Measurements from ENCODE around the gene FOXN4. TPM values are rescaled to one million over a fixed set of nuclear protein-coding genes. Genes with fewer than 3 reads are reported as not detected.

The FOXN4 gene
- total RNA-seq, 1 donor from 2014 or later = not detected

DNA sequence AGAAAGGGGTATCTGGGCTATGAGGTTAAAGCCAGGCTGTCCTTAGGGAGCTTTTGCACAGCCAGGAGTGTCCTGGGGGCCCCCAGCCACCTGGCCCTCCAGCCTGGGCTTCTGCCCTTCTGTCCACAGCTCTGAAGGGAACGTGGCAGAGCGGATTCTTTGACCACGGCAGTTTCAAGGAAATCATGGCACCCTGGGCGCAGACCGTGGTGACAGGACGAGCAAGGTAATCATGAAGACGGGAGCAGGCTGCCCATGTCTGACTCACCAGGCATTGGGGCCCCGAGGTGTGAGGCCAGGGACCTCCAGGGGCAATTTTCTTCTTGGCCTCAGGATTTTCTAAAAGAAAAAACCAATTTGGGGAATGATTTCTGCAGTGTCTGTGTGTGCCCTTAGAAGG, 53.1 kb downstream of the FOXN4 start:
- Histone ChIP-seq H3K36me3 (peaks cover 71% of the 10 kb centered on the region), H3K27ac (no peak overlapping the region), H3K27me3 (no peaks in the 10 kb centered on the region), H3K4me1 (no peaks in the 10 kb centered on the region), H3K4me3 (no peak overlapping the region), H3K9me3 (peaks cover 7% of the 10 kb centered on the region)
- TF ChIP-seq, protein P1, sequence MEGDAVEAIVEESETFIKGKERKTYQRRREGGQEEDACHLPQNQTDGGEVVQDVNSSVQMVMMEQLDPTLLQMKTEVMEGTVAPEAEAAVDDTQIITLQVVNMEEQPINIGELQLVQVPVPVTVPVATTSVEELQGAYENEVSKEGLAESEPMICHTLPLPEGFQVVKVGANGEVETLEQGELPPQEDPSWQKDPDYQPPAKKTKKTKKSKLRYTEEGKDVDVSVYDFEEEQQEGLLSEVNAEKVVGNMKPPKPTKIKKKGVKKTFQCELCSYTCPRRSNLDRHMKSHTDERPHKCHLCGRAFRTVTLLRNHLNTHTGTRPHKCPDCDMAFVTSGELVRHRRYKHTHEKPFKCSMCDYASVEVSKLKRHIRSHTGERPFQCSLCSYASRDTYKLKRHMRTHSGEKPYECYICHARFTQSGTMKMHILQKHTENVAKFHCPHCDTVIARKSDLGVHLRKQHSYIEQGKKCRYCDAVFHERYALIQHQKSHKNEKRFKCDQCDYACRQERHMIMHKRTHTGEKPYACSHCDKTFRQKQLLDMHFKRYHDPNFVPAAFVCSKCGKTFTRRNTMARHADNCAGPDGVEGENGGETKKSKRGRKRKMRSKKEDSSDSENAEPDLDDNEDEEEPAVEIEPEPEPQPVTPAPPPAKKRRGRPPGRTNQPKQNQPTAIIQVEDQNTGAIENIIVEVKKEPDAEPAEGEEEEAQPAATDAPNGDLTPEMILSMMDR (IDR thresholded peaks at IDR 0.05) = no peak
- intact Hi-C loops (cut with DNase I) = no loop called here
- DNase-seq = no peak
- ATAC-seq = no peak

DNA sequence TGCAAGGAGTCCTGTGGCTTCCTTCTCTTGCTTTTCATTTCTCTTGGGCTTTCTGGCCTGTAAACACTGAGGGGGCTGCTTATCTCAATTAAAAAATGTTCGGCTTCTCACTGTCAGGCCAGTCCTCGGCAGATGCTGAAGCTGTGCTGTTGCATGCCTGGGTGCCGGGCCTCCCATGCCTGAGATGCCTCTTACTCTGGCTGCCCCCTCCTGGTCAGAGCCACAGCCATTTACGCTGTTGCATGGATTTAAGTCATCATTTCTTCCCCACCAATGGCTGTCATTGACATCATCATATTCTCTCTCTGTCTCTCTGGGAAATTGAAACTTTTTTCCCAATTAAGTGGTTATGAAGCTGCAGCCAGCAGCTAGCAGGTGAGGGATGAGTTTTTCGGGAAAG, 53.7 kb downstream of the FOXN4 start:
- intact Hi-C loops (cut with DNase I) = no loop called here
- H3K36me3 ChIP-seq = peaks cover 70% of the 10 kb centered on the region
- peaks cover 7% of the 10 kb centered on the region for H3K9me3 ChIP-seq
- TF ChIP-seq, protein P1 (IDR thresholded peaks at IDR 0.05) = no peak
- DNase-seq (no peak), ATAC-seq (no peak)
- no peak overlapping the region for H3K4me3 ChIP-seq
- no peak overlapping the region for H3K27ac ChIP-seq
- no peaks in the 10 kb centered on the region for H3K27me3 ChIP-seq
- no peaks in the 10 kb centered on the region for H3K4me1 ChIP-seq

DNA sequence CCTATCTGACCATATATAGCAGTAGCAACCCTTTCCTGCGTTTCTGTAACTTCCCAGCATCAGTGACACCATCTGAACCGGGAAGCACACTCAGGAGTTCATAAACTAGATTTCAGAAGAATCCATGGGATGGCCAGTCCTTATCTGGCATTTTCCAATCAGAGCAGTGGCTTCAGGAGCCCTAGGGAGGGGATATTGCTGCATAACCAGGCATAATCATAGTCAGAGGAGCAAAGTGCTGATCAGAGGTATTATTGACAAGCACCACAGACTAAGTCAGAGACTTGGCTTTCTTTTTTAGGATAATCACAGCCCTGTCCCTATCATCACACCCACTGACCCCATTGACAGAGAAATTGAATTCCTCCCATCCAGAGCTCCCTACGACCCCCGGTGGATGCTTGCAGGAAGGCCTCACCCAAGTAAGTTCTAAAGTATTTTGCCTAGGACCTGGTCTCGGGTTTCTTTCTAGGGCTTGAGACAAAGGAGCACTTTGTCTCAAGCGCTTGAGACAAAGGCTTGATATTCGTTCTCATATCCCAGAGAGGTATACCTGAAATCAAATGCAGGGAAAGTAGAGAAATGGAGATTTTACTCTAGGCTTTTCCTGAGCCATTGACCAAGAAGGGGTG, 55.1 kb downstream of the FOXN4 start:
- Histone ChIP-seq H3K9me3 (peaks cover 7% of the 10 kb centered on the region), H3K4me3 (no peak overlapping the region), H3K27me3 (no peaks in the 10 kb centered on the region), H3K27ac (no peak overlapping the region), H3K4me1 (no peaks in the 10 kb centered on the region), H3K36me3 (peaks cover 66% of the 10 kb centered on the region)
- DNase-seq (no peak), ATAC-seq (no peak)
- intact Hi-C loops (cut with DNase I) = no loop called here
- TF ChIP-seq, protein P1 (IDR thresholded peaks at IDR 0.05) = no peak

DNA sequence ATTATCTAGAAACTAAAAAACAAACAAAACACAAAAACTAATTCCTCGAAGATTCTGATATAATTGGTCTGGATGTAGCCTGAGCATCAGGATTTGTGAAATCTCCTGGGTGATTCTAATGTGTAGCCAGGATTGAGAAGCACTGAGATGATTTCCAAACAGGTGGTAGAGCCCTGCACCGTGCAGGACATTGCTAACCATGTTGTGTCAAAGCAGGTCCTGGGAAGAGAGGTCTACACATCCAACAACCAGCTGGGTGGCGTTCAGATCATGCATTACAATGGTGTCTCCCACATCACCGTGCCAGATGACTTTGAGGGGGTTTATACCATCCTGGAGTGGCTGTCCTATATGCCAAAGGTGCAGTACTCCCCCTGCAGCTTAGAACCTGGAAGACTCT, 56.3 kb downstream of the FOXN4 start:
- intact Hi-C loops (cut with DNase I) = no loop called here
- ATAC-seq = no peak
- peaks cover 65% of the 10 kb centered on the region for H3K36me3 ChIP-seq

DNA sequence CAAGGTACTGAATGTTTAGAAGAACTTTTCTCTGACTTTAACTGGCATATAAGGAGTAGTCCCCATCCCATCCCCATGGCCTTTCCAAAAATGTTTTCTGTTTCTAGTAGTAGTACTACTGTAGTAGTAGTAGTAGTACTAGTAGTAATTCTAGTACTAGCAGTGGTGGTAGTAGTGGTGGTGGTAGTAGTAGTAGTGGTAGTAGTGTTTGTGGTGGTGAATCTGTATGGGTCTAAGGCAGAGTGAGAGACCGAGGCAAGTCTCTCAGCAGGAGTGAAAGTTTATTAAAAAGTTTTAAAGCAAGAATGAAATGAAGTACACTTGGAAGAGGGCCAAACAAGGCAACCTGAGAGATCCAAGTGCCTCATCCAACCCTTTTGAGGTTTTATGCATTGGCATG, 58.6 kb downstream of the FOXN4 start:
- Histone ChIP-seq H3K9me3 (peaks cover 7% of the 10 kb centered on the region), H3K27me3 (no peaks in the 10 kb centered on the region), H3K4me1 (no peaks in the 10 kb centered on the region), H3K4me3 (no peak overlapping the region), H3K27ac (no peak overlapping the region), H3K36me3 (peaks cover 65% of the 10 kb centered on the region)
- DNase-seq = no peak
- no peak for ATAC-seq
- TF ChIP-seq, protein P1 (IDR thresholded peaks at IDR 0.05) = no peak
- intact Hi-C loops (cut with DNase I) = no loop called here

More for the DNA sequence above, 56.3 kb downstream of the FOXN4 start:
- no peak for DNase-seq
- Histone ChIP-seq H3K27ac (no peak overlapping the region), H3K9me3 (peaks cover 7% of the 10 kb centered on the region), H3K4me3 (no peak overlapping the region), H3K4me1 (no peaks in the 10 kb centered on the region), H3K27me3 (no peaks in the 10 kb centered on the region)
- TF ChIP-seq, protein P1 (IDR thresholded peaks at IDR 0.05) = no peak
